HG03558 (cell line): ENCODE measurements around the gene CSN3.

Experiments
- ATAC-seq: cut with Tn5 transposase; IDR thresholded peaks from one replicate; pipeline ENCODE4 v1.9.1; 2021; ENCODE audit warnings: moderate number of reproducible peaks; ENCODE audit not compliant: unreplicated experiment; ENCODE audit errors: extremely low read depth

The CSN3 gene

DNA sequence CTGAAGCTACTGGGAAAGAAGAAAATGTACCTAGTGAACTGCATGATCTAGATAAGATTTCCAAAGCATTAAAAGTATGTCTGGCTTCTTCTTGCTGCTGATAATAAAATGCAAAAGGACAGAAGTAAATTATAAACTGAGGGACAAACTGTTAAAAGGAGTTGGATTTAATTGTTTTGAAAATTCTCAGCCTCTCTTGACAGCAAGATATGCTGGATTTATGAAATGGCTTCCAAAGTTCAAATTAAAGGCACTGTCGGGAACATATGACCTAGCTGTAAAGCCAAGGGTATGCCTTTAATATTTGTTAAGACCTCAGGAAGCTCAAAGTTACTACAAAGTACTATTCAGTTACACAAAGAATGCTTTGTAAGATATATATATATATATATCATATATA is 46.3 kb downstream of the CSN3 start:
- ATAC-seq: no peak

DNA sequence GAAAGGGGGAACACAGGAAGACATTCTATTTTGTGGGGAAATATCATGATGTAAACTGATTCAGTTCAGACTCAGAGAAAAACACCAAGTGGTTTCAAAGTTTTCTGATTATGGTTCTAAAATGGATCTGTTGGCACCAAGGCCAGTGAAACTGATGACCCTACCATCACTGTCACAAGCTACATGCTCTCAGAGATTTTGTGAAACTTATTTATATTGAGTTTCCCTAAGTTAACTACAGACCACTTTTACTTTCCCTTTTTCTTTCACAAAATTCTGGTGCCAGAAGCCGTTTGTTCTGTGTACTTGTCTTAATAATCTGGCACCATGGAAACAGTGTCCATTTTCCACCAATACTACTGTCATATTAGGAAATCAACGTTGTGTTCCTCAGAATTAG is 48.9 kb downstream of the CSN3 start:
- no peak for ATAC-seq

GRCh38 chr4:70297576-70297975 is 55.2 kb downstream of the CSN3 start:
- ATAC-seq: no peak

GRCh38 chr4:70298051-70298450 is 55.7 kb downstream of the CSN3 start:
- no peak for ATAC-seq

DNA sequence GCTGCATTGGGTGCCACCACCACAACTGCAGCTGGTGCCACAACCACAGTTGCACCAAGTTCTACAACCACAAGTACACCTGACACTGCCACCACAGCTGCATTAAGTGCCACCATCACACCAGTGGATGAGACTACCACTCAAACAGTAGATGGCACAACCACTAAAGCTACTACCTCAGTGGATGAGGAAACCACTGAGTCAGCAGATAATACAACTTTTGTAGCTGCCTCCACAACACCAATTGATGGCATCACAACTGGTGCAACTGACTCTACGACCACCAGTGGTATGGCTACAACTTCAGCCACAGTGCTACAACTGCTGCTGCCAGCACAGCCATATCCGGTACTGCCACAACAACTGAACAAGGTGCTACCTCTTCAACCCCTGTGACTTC is 57.2 kb downstream of the CSN3 start:
- ATAC-seq: no peak

GRCh38 chr4:70300215-70300614 is 57.8 kb downstream of the CSN3 start:
- ATAC-seq: no peak
